ENCODE results near the gene TCERG1. TPM values are rescaled to one million over a fixed set of nuclear protein-coding genes. Genes with fewer than 3 reads are reported as not detected.
A peak's percentile ranks its signal among the peaks of the same experiment; 100 is the strongest.

Gene TCERG1
- polyA plus RNA-seq, 1 donor from 2014 or later: 238 TPM

GRCh38 chr5:146539973-146540372 is 92.8 kb downstream of the TCERG1 start:
- Histone ChIP-seq H3K9ac (ENCODE audit: low read length) (no peak overlapping the region), H4K20me1 (ENCODE audit: insufficient read depth) (no peaks in the 10 kb centered on the region), H3K4me3 (ENCODE audit: low read length) (no peak overlapping the region), H3K9me2 (ENCODE audit: insufficient read depth, low read length) (no peaks in the 10 kb centered on the region), H2AFZ (ENCODE audit: low read depth, low read length) (no peak overlapping the region), H3K4me2 (ENCODE audit: low read length) (no peak overlapping the region), H3K27me3 (ENCODE audit: insufficient read depth, low read depth, low read length) (no peaks in the 10 kb centered on the region), H3K36me3 (ENCODE audit: insufficient read depth, low read length) (no peaks in the 10 kb centered on the region), H3F3A (ENCODE audit: insufficient read depth, low read length, poor library complexity, severe bottlenecking) (no peaks in the 10 kb centered on the region), H3K9me3 (ENCODE audit: low read length) (no peaks in the 10 kb centered on the region), H3K79me2 (replicated peaks; ENCODE audit: insufficient read depth, low read length) (no peaks in the 10 kb centered on the region), H3K27ac (ENCODE audit: low read length) (no peak overlapping the region)
- no peak for TF ChIP-seq RAD21 (conservative IDR thresholded peaks at IDR 0.05)
- TF ChIP-seq TAF1 (IDR thresholded peaks at IDR 0.05; ENCODE audit: low read depth): no peak
- no peak for TF ChIP-seq SMC3 (conservative IDR thresholded peaks at IDR 0.05; ENCODE audit: poor library complexity)
- no peak for TF ChIP-seq POLR2AphosphoS5 (IDR thresholded peaks at IDR 0.05)
- no peak for TF ChIP-seq EZH2 (IDR thresholded peaks at IDR 0.05; ENCODE audit: borderline replicate concordance, insufficient read depth, low read length, poor library complexity, severe bottlenecking)

GRCh38 chr5:146540414-146540813 is 93.3 kb downstream of the TCERG1 start:
- no peak for TF ChIP-seq POLR2AphosphoS5 (IDR thresholded peaks at IDR 0.05)
- H4K20me1 ChIP-seq (ENCODE audit: insufficient read depth): no peaks in the 10 kb centered on the region
- no peaks in the 10 kb centered on the region for H3K9me3 ChIP-seq (ENCODE audit: low read length)
- no peak overlapping the region for H2AFZ ChIP-seq (ENCODE audit: low read depth, low read length)
- no peaks in the 10 kb centered on the region for H3K27me3 ChIP-seq (ENCODE audit: insufficient read depth, low read depth, low read length)
- no peaks in the 10 kb centered on the region for H3F3A ChIP-seq (ENCODE audit: insufficient read depth, low read length, poor library complexity, severe bottlenecking)
- H3K9me2 ChIP-seq (ENCODE audit: insufficient read depth, low read length): no peaks in the 10 kb centered on the region
- no peaks in the 10 kb centered on the region for H3K36me3 ChIP-seq (ENCODE audit: insufficient read depth, low read length)
- H3K4me3 ChIP-seq (ENCODE audit: low read length): no peak overlapping the region
- H3K9ac ChIP-seq (ENCODE audit: low read length): no peak overlapping the region
- no peaks in the 10 kb centered on the region for H3K79me2 ChIP-seq (replicated peaks; ENCODE audit: insufficient read depth, low read length)
- no peak overlapping the region for H3K27ac ChIP-seq (ENCODE audit: low read length)
- no peak overlapping the region for H3K4me2 ChIP-seq (ENCODE audit: low read length)

- H3K4me3 ChIP-seq (ENCODE audit: low read length): no peak overlapping the region
- no peaks in the 10 kb centered on the region for H3K9me3 ChIP-seq (ENCODE audit: low read length)
- no peaks in the 10 kb centered on the region for H3F3A ChIP-seq (ENCODE audit: insufficient read depth, low read length, poor library complexity, severe bottlenecking)
- H3K79me2 ChIP-seq (replicated peaks; ENCODE audit: insufficient read depth, low read length): no peaks in the 10 kb centered on the region
- no peak overlapping the region for H3K27ac ChIP-seq (ENCODE audit: low read length)
- no peak overlapping the region for H3K9ac ChIP-seq (ENCODE audit: low read length)
- TF ChIP-seq CTCF (IDR thresholded peaks at IDR 0.05; ENCODE audit: poor library complexity, severe bottlenecking) (peak; percentile 93), RAD21 (conservative IDR thresholded peaks at IDR 0.05) (peak; percentile 97), POLR2AphosphoS5 (IDR thresholded peaks at IDR 0.05) (no peak), SMC3 (conservative IDR thresholded peaks at IDR 0.05; ENCODE audit: poor library complexity) (peak; percentile 98), EP300 (conservative IDR thresholded peaks at IDR 0.05; ENCODE audit: poor library complexity, severe bottlenecking) (no peak), TAF1 (IDR thresholded peaks at IDR 0.05; ENCODE audit: low read depth) (no peak), EZH2 (IDR thresholded peaks at IDR 0.05; ENCODE audit: borderline replicate concordance, insufficient read depth, low read length, poor library complexity, severe bottlenecking) (no peak)
- H2AFZ ChIP-seq (ENCODE audit: low read depth, low read length): no peak overlapping the region
- H3K27me3 ChIP-seq (ENCODE audit: insufficient read depth, low read depth, low read length): no peaks in the 10 kb centered on the region
- H4K20me1 ChIP-seq (ENCODE audit: insufficient read depth): no peaks in the 10 kb centered on the region
- no peaks in the 10 kb centered on the region for H3K36me3 ChIP-seq (ENCODE audit: insufficient read depth, low read length)
- H3K9me2 ChIP-seq (ENCODE audit: insufficient read depth, low read length): no peaks in the 10 kb centered on the region
- no peak overlapping the region for H3K4me2 ChIP-seq (ENCODE audit: low read length)
Measured at GRCh38 chr5:146541958-146542849, 95.1 kb downstream of the TCERG1 start.

Measured in neural cell (in vitro differentiated cells).